ENCODE measurements around the gene TFAP2C.
"Not testable (repeated sequence)": the region's sequence is repeated elsewhere in the genome, so short reads cannot be mapped to it uniquely, and the experiment has no call there.

The TFAP2C gene

GRCh38 chr20:56637576-56637975 lies 8.5 kb downstream of the TFAP2C start:
- DNase-seq (ENCODE audit: low read depth), result no peak
- no peak for TF ChIP-seq CTCF (IDR thresholded peaks at IDR 0.05; ENCODE audit: control insufficient read depth, extremely low read depth, insufficient read depth)
- no peak overlapping the region for H3K4me3 ChIP-seq (ENCODE audit: low read depth, low read length)

GRCh38 chr20:56646599-56646998 lies 17.5 kb downstream of the TFAP2C start:
- TF ChIP-seq CTCF (IDR thresholded peaks at IDR 0.05; ENCODE audit: control insufficient read depth, extremely low read depth, insufficient read depth), result no peak
- no peak for DNase-seq (ENCODE audit: low read depth)
- no peak overlapping the region for H3K4me3 ChIP-seq (ENCODE audit: low read depth, low read length)

- TF ChIP-seq CTCF (IDR thresholded peaks at IDR 0.05; ENCODE audit: control insufficient read depth, extremely low read depth, insufficient read depth), result no peak
- no peak overlapping the region for H3K4me3 ChIP-seq (ENCODE audit: low read depth, low read length)
- DNase-seq (ENCODE audit: low read depth), result no peak
Observed at GRCh38 chr20:56653211-56653610, 24.1 kb downstream of the TFAP2C start.

GRCh38 chr20:56656632-56657031 lies 27.5 kb downstream of the TFAP2C start:
- H3K4me3 ChIP-seq (ENCODE audit: low read depth, low read length), result no peak overlapping the region
- no peak for TF ChIP-seq CTCF (IDR thresholded peaks at IDR 0.05; ENCODE audit: control insufficient read depth, extremely low read depth, insufficient read depth)
- no peak for DNase-seq (ENCODE audit: low read depth)

GRCh38 chr20:56657879-56658278 lies 28.8 kb downstream of the TFAP2C start:
- H3K4me3 ChIP-seq (ENCODE audit: low read depth, low read length), result no peak overlapping the region
- no peak for DNase-seq (ENCODE audit: low read depth)
- TF ChIP-seq CTCF (IDR thresholded peaks at IDR 0.05; ENCODE audit: control insufficient read depth, extremely low read depth, insufficient read depth), result no peak

- DNase-seq (ENCODE audit: low read depth), result not testable (repeated sequence)
Observed at GRCh38 chr20:56658341-56658947, 29.3 kb downstream of the TFAP2C start.

GRCh38 chr20:56663660-56664059 lies 34.6 kb downstream of the TFAP2C start:
- no peak for DNase-seq (ENCODE audit: low read depth)

More at GRCh38 chr20:56658341-56658947, 29.3 kb downstream of the TFAP2C start:
- H3K4me3 ChIP-seq (ENCODE audit: low read depth, low read length), result not testable (repeated sequence)

More at GRCh38 chr20:56663660-56664059, 34.6 kb downstream of the TFAP2C start:
- no peak for TF ChIP-seq CTCF (IDR thresholded peaks at IDR 0.05; ENCODE audit: control insufficient read depth, extremely low read depth, insufficient read depth)
- H3K4me3 ChIP-seq (ENCODE audit: low read depth, low read length), result no peak overlapping the region

Measured in LNCaP clone FGC (cell line).